ENCODE measurements around the gene TMEM25. TPM values are rescaled to one million over a fixed set of nuclear protein-coding genes. Genes with fewer than 3 reads are reported as not detected.
"Not testable (repeated sequence)": the region's sequence is repeated elsewhere in the genome, so short reads cannot be mapped to it uniquely, and the experiment has no call there.

The TMEM25 gene
- total RNA-seq (10 to 100 TPM; 12.1 to 32.8 (median 27.6) TPM), polyA plus RNA-seq (10 to 100 TPM; 24.0 to 30.9 TPM), total RNA-seq (23.4 reads per million, percentile 54 among the genes with 10 or more reads in this experiment)

- H3K27me3 Mint-ChIP-seq: peaks cover 0 to 3% (median 0%) of the 10 kb centered on the region in 5 donors
- peaks cover 0 to 27% (median 0%) of the 10 kb centered on the region in 3 experiments for H3K36me3 ChIP-seq (ENCODE audit: control insufficient read depth in 2 of 3, insufficient read depth in 3 of 3, low read length in 3 of 3)
- peaks cover 0 to 7% (median 0%) of the 10 kb centered on the region in 5 donors for H3K36me3 Mint-ChIP-seq
- DNase-seq: peak; percentile 55 to 82 (median 73)
- H3K27ac ChIP-seq (ENCODE audit: low read depth, low read length): peak within 1 kb of the TSS; percentile 83
- intact Hi-C loops (cut with micrococcal nuclease): loop anchor here (1.0 to 2.0 kb wide), 6 partner anchors 35 to 466 kb away; partner anchors contain the start of genes ARCN1 (in 1 of the 2) and CD3E (in 1 of the 2)
- H3K27ac Mint-ChIP-seq: peak within 1 kb of the TSS; percentile 82 to 96 (median 91)
- peaks cover 24 to 51% (median 45%) of the 10 kb centered on the region in 7 donors for H3K4me1 Mint-ChIP-seq
- H3K4me3 ChIP-seq (ENCODE audit: low read length): peak within 1 kb of the TSS; percentile 83
- no peaks in the 10 kb centered on the region for H3K9me3 ChIP-seq (ENCODE audit: control insufficient read depth in 2 of 3, low read length in 3 of 3)
- POLR2A ChIA-PET: interaction anchor here (0.6 to 1.4 kb wide), 9 partner anchors 11 to 255 kb away, joined by 3 to 4 read pairs (median 3); partner anchors contain the start of genes ARCN1 and KMT2A
- no peaks in the 10 kb centered on the region for H3K27me3 ChIP-seq (ENCODE audit: control insufficient read depth in 2 of 2, insufficient read depth in 2 of 2, low read length in 2 of 2)
- CTCF ChIA-PET: no interaction called here
- H3K4me1 ChIP-seq (ENCODE audit: control insufficient read depth in 2 of 2, insufficient read depth in 2 of 2, low read length in 2 of 2): peaks cover 13 to 14% of the 10 kb centered on the region in 2 donors
- H3K4me3 Mint-ChIP-seq: peak within 1 kb of the TSS; percentile 92 to 99 (median 94)
- peak; percentile 90 for ATAC-seq
- peaks cover 0 to 4% (median 0%) of the 10 kb centered on the region in 11 donors for H3K9me3 Mint-ChIP-seq
Measured at GRCh38 chr11:118530683-118531596, at the start of gene TMEM25. Gene TMEM25, plus strand, starts transcription at chr11:118531192. Its CDS starts 610 bp downstream, at chr11:118531802.

DNA sequence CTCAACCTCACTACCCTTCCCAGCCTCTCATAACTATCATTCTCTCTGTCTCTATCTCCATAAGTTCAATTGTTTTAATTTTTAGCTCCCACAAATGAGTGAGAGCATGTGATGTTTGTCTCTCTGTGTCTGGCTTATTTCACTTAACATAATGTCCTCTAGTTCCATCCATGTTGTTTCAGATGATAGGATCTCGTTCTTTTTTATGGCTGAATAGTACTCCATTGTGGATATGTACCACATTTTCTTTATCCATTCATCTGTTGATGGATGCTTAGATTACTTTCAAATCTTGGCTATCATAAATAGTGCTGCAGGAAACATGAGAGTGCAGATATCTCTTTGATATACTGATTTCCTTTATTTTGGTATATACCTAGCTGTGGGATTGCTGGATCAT lies 49.8 kb upstream of the TMEM25 start:
- H3K27ac ChIP-seq (ENCODE audit: low read depth, low read length); H3K27me3 ChIP-seq (ENCODE audit: control insufficient read depth in 2 of 2, insufficient read depth in 2 of 2, low read length in 2 of 2); H3K4me3 ChIP-seq (ENCODE audit: low read length); H3K9me3 Mint-ChIP-seq; DNase-seq; H3K4me3 Mint-ChIP-seq; H3K9me3 ChIP-seq (ENCODE audit: control insufficient read depth in 2 of 3, low read length in 3 of 3); H3K4me1 ChIP-seq (ENCODE audit: control insufficient read depth in 2 of 2, insufficient read depth in 2 of 2, low read length in 2 of 2); intact Hi-C loops (cut with micrococcal nuclease); H3K4me1 Mint-ChIP-seq; H3K27me3 Mint-ChIP-seq; ATAC-seq: not testable (repeated sequence)
- H3K36me3 Mint-ChIP-seq: peaks cover 18 to 45% (median 31%) of the 10 kb centered on the region in 5 donors
- H3K36me3 ChIP-seq (ENCODE audit: control insufficient read depth in 2 of 3, insufficient read depth in 3 of 3, low read length in 3 of 3): peaks cover 42 to 84% (median 62%) of the 10 kb centered on the region in 3 experiments
- peak overlapping the region in 8 of 9 donors; percentile 6 to 80 (median 44) for H3K27ac Mint-ChIP-seq
- ChIA-PET POLR2A (interaction anchor here (1.2 kb wide), 1 partner anchor 95 kb away, joined by 3 read pairs; no protein-coding TSS in a partner anchor), CTCF (interaction anchor here (1.3 kb wide), 1 partner anchor 283 kb away, joined by 3 read pairs; no protein-coding TSS in a partner anchor)

- peaks cover 37 to 74% (median 41%) of the 10 kb centered on the region in 3 experiments for H3K36me3 ChIP-seq (ENCODE audit: control insufficient read depth in 2 of 3, insufficient read depth in 3 of 3, low read length in 3 of 3)
- ChIA-PET CTCF (no interaction called here), POLR2A (no interaction called here)
- no peak overlapping the region for H3K4me3 ChIP-seq (ENCODE audit: low read length)
- no peaks in the 10 kb centered on the region for H3K9me3 ChIP-seq (ENCODE audit: control insufficient read depth in 2 of 3, low read length in 3 of 3)
- no peak for DNase-seq
- H3K27me3 ChIP-seq (ENCODE audit: control insufficient read depth in 2 of 2, insufficient read depth in 2 of 2, low read length in 2 of 2): no peaks in the 10 kb centered on the region
- H3K4me1 ChIP-seq (ENCODE audit: control insufficient read depth in 2 of 2, insufficient read depth in 2 of 2, low read length in 2 of 2): no peaks in the 10 kb centered on the region
- intact Hi-C loops (cut with micrococcal nuclease): no loop called here
- peak overlapping the region in 3 of 9 donors; percentile 26 to 67 (median 40) for H3K27ac Mint-ChIP-seq
- ATAC-seq: no peak
- H3K36me3 Mint-ChIP-seq: peaks cover 13 to 32% (median 18%) of the 10 kb centered on the region in 5 donors
- peaks cover 0 to 6% (median 5%) of the 10 kb centered on the region in 7 donors for H3K4me1 Mint-ChIP-seq
- no peak overlapping the region for H3K27ac ChIP-seq (ENCODE audit: low read depth, low read length)
- H3K9me3 Mint-ChIP-seq: no peaks in the 10 kb centered on the region
- no peak overlapping the region for H3K4me3 Mint-ChIP-seq
- H3K27me3 Mint-ChIP-seq: no peaks in the 10 kb centered on the region
Measured at GRCh38 chr11:118484405-118484804, 46.6 kb upstream of the TMEM25 start.

GRCh38 chr11:118485273-118485672 lies 45.7 kb upstream of the TMEM25 start:
- Mint-ChIP-seq H3K27me3 (no peaks in the 10 kb centered on the region), H3K27ac (peak overlapping the region in 4 of 9 donors; percentile 31 to 84 (median 54)), H3K36me3 (peaks cover 12 to 30% (median 21%) of the 10 kb centered on the region in 5 donors), H3K4me3 (no peak overlapping the region), H3K9me3 (no peaks in the 10 kb centered on the region), H3K4me1 (peaks cover 0 to 6% (median 5%) of the 10 kb centered on the region in 7 donors)
- H3K27ac ChIP-seq (ENCODE audit: low read depth, low read length): peak overlapping the region; percentile 2
- ChIA-PET CTCF (no interaction called here), POLR2A (no interaction called here)
- peaks cover 33 to 75% (median 43%) of the 10 kb centered on the region in 3 experiments for H3K36me3 ChIP-seq (ENCODE audit: control insufficient read depth in 2 of 3, insufficient read depth in 3 of 3, low read length in 3 of 3)
- DNase-seq: peak in 1 of 9 donors; percentile 9
- no peaks in the 10 kb centered on the region for H3K4me1 ChIP-seq (ENCODE audit: control insufficient read depth in 2 of 2, insufficient read depth in 2 of 2, low read length in 2 of 2)
- no peak overlapping the region for H3K4me3 ChIP-seq (ENCODE audit: low read length)
- H3K9me3 ChIP-seq (ENCODE audit: control insufficient read depth in 2 of 3, low read length in 3 of 3): no peaks in the 10 kb centered on the region
- intact Hi-C loops (cut with micrococcal nuclease): no loop called here
- ATAC-seq: no peak
- H3K27me3 ChIP-seq (ENCODE audit: control insufficient read depth in 2 of 2, insufficient read depth in 2 of 2, low read length in 2 of 2): no peaks in the 10 kb centered on the region

GRCh38 chr11:118488480-118489109 lies 42.4 kb upstream of the TMEM25 start:
- intact Hi-C loops (cut with micrococcal nuclease): loop anchor here (1.0 to 2.0 kb wide), 10 partner anchors 50 to 343 kb away; partner anchors contain the start of genes ATP5MG (in 2 of the 2) and UBE4A (in 2 of the 2)
- H3K4me3 Mint-ChIP-seq: no peak overlapping the region
- H3K4me1 ChIP-seq (ENCODE audit: control insufficient read depth in 2 of 2, insufficient read depth in 2 of 2, low read length in 2 of 2): no peaks in the 10 kb centered on the region
- peak overlapping the region; percentile 53 for H3K27ac ChIP-seq (ENCODE audit: low read depth, low read length)
- H3K27ac Mint-ChIP-seq: peak overlapping the region in 7 of 9 donors; percentile 10 to 89 (median 57)
- no peaks in the 10 kb centered on the region for H3K27me3 Mint-ChIP-seq
- H3K36me3 Mint-ChIP-seq: peaks cover 7 to 30% (median 16%) of the 10 kb centered on the region in 5 donors
- no peaks in the 10 kb centered on the region for H3K9me3 ChIP-seq (ENCODE audit: control insufficient read depth in 2 of 3, low read length in 3 of 3)
- CTCF ChIA-PET: interaction anchor here (0.7 to 1.5 kb wide), 12 partner anchors 11 to 343 kb away, joined by 3 to 8 read pairs (median 4); no protein-coding TSS in a partner anchor
- ATAC-seq (peak; percentile 89), DNase-seq (peak; percentile 66 to 86 (median 80))
- POLR2A ChIA-PET: interaction anchor here (0.6 to 1.0 kb wide), 3 partner anchors 127 to 307 kb away, joined by 3 read pairs; no protein-coding TSS in a partner anchor
- peaks cover 21 to 69% (median 45%) of the 10 kb centered on the region in 3 experiments for H3K36me3 ChIP-seq (ENCODE audit: control insufficient read depth in 2 of 3, insufficient read depth in 3 of 3, low read length in 3 of 3)
- H3K9me3 Mint-ChIP-seq: no peaks in the 10 kb centered on the region
- H3K4me3 ChIP-seq (ENCODE audit: low read length): no peak overlapping the region
- no peaks in the 10 kb centered on the region for H3K27me3 ChIP-seq (ENCODE audit: control insufficient read depth in 2 of 2, insufficient read depth in 2 of 2, low read length in 2 of 2)
- peaks cover 0 to 12% (median 5%) of the 10 kb centered on the region in 7 donors for H3K4me1 Mint-ChIP-seq

DNA sequence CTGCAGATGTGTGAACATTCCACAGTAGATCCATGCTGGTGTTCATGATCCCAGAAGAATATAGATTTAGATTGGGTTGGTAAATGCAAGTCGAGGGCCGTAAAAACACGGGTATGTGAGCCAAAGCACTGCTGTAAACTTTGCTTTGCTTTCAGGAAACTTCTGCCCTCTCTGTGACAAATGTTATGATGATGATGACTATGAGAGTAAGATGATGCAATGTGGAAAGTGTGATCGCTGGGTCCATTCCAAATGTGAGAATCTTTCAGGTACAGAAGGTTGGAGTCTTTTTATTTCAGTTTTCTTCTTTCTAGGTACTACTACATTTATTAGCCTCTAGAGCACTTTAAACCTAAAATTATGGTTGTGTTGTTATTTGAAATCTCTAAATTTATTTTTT lies 40.0 kb upstream of the TMEM25 start:
- POLR2A ChIA-PET: interaction anchor here (0.6 kb wide), 1 partner anchor 16 kb away, joined by 3 read pairs; no protein-coding TSS in a partner anchor
- no peaks in the 10 kb centered on the region for H3K4me1 ChIP-seq (ENCODE audit: control insufficient read depth in 2 of 2, insufficient read depth in 2 of 2, low read length in 2 of 2)
- no peak overlapping the region for H3K4me3 ChIP-seq (ENCODE audit: low read length)
- Mint-ChIP-seq H3K9me3 (no peaks in the 10 kb centered on the region), H3K27me3 (no peaks in the 10 kb centered on the region), H3K27ac (peak overlapping the region in 2 of 9 donors; percentile 39 to 67), H3K4me1 (peaks cover 0 to 12% (median 5%) of the 10 kb centered on the region in 7 donors), H3K4me3 (no peak overlapping the region), H3K36me3 (peaks cover 16 to 35% (median 21%) of the 10 kb centered on the region in 5 donors)
- H3K27ac ChIP-seq (ENCODE audit: low read depth, low read length): no peak overlapping the region
- H3K27me3 ChIP-seq (ENCODE audit: control insufficient read depth in 2 of 2, insufficient read depth in 2 of 2, low read length in 2 of 2): no peaks in the 10 kb centered on the region
- peaks cover 23 to 76% (median 43%) of the 10 kb centered on the region in 3 experiments for H3K36me3 ChIP-seq (ENCODE audit: control insufficient read depth in 2 of 3, insufficient read depth in 3 of 3, low read length in 3 of 3)
- DNase-seq: no peak
- no peak for ATAC-seq
- H3K9me3 ChIP-seq (ENCODE audit: control insufficient read depth in 2 of 3, low read length in 3 of 3): no peaks in the 10 kb centered on the region
- intact Hi-C loops (cut with micrococcal nuclease): no loop called here
- CTCF ChIA-PET: interaction anchor here (1.0 to 2.0 kb wide), 2 partner anchors 88 to 117 kb away, joined by 3 to 5 read pairs; no protein-coding TSS in a partner anchor
